EL (cell line): ENCODE measurements around the gene NDRG2.
A peak's percentile ranks its signal among the peaks of the same experiment; 100 is the strongest.
"Not testable (repeated sequence)": the region's sequence is repeated elsewhere in the genome, so short reads cannot be mapped to it uniquely, and the experiment has no call there.

Experiments used
- DNase-seq: peaks from one replicate; pipeline ENCODE4 v3.0.0-alpha.2; 2016

Gene NDRG2

GRCh38 chr14:21033133-21033698 lies 8.4 kb upstream of the NDRG2 start:
- DNase-seq = no peak

DNA sequence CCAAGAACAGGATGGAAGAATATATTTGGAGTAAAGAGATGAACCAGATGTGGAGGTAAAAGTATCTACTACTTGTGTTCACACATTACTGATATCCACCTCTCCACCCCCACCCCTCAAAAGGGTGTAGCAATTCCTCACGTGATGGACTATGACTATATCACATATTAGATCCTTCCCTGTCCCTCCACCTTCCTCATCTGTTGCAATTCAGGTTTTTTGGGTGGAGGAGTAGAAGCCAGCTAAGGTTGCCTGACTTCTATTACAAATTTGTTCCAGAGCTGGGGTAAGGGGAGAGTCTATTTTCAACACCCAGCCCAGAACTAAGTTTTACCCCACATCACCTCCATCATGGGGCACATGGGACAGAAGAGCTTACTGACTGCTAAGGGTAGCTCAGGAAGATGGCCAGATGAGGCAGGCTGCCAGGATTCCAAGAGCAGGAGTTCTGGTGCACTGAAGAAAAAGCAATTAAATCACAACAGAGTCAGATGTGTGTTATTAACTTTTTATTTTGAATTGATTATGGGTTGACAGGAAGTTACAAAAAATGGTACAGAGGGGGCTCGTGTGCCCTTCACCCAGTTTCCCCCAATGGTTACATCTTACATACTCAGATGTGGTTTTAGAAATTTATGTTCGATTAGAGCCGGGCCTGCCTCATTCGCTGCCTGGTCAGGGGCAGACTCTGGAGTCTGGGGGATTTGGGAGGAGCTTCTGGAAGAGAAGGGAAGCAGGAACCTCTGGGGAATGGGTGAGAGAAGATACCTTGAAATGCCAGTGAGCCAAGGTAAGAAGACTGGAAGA lies 7.7 kb upstream of the NDRG2 start:
- no peak for DNase-seq

DNA sequence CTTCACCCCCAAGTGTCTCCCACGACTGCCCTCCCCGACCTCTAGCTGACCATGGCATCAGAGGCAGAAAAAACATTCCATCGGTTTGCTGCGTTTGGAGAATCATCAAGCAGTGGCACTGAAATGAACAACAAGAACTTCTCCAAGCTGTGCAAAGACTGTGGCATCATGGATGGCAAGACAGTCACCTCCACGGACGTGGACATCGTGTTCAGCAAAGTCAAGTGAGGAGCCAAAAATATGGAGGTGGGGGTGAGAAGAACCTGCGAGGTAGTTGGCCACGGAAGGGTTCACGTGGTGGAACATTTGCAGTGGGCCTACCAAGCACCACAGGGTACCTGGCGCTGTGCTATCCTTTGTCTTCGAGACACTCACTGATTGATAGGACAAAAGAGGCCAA lies 5.7 kb upstream of the NDRG2 start:
- DNase-seq = no peak

- no peak for DNase-seq
These were observed 5.1 kb upstream of the NDRG2 start, which contains the start of gene TPPP2 for GRCh38 chr14:21029917-21030316. TPPP2 (plus strand) TSS chr14:21030217; CDS start chr14:21030582, 365 bp downstream.

GRCh38 chr14:21026988-21027315 lies 2.1 kb upstream of the NDRG2 start:
- no peak for DNase-seq

DNA sequence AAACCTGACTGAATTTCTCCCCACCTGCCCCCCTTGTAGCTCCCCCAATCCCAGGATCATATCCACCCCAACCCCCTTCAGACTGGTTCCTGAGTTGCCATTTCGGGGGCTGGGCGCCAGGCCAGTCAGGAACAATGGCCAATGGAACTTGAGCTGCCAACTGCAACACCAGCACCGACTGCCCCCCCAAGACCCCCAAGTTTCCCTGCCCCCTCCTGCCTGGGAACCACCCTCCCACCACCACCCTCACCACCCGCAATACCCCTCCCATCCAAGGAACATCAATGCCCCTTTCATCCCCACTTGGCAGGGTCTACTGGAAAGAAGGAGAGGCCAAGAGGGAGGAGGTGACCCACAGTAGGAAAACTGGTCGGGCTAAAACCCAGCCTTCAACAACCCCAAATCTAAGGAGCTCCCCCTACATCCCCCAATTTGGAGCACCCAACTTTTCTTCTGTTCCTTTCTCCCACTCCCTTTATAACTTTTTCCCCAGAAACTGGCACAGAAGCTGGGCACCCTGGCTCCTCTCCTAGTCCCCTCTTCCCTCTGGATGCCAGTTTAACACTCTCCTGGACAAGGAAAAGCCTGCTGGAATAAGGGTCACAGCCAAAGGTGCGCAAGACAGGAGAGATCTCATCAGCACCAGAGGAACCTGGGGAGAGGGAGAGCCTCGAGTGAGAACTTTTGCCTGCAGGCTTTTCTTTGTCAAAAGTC lies 1.6 kb upstream of the NDRG2 start:
- no peak for DNase-seq

- no peak for DNase-seq
These were observed 761 bp upstream of the NDRG2 start for GRCh38 chr14:21025371-21026273.

DNA sequence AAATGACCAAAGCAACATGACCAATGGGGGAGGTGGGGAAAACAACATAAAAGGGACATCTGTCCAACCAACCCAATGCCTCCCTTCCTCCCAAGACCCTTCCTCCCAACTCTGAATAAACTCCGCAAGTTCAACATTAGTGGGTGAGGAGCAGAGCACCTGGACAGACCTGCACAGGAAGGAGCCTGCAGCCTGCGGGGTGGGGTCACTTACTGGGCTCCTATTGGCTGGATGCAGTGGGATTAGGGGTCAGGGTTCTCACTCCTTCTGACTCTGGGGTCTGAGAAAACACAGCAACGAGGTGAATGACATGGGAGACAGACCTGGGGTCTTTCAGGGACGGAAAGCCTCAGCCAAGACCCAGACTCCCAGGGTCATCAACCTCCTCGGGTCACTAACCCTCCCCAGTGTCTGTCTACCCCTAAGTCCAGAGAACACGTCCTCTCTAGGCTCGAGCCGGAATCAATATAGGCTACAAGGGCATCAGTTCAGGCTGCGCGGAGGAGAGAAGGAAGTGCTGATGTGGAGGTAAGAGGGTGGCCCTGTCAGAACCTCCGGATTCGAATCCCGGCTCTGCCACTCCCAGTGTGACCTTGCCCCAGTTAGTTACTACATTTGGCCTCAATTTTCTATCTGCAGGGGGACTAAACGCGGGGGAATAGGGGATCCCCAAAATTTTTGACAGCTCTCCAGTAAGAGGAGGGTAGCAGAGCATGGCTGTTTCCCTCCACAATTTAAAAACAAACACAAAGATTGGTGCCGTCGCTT lies 860 bp downstream of the NDRG2 start:
- no peak for DNase-seq

DNA sequence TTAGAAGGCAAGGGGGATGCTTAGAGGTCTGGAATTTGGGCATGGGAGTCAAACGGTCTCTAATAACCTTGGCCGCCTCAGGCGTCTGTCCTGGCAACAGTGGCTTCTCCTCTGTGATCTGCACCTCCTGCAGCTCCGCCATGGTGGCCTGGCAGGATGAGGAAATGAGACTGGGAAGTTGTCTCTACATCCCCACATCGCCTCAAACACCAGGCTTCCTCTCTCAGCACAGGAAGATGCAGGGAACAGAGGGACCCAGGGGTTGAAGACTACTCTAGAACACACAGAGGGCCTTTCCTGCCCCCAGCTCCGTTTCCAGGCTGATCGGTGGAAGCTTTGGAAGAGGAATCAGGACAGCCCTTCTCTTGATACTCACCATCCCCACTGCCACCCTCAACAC lies 1.7 kb downstream of the NDRG2 start:
- no peak for DNase-seq

GRCh38 chr14:21022686-21023085 lies 2.2 kb downstream of the NDRG2 start:
- no peak for DNase-seq

GRCh38 chr14:21020977-21021545 lies 3.8 kb downstream of the NDRG2 start:
- DNase-seq = no peak

DNA sequence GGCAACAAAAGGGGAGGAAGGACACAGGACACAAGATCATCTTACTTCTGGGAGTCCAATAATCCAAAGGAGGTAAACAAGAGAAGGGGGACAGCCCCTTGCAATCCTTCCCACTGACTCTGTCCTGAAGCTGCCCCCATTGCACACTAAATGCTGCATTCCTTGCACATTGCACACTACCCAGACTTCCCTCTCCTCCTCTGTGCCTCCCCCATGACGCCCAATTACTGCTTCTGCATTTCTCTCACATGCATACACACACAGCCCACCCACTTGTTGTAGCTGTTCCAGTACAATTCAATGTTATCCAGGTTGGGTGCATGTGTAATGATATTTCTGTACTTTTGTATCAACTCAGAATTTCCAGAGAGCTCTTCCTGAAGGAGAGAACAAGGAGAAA lies 5.5 kb downstream of the NDRG2 start:
- no peak for DNase-seq

GRCh38 chr14:21018781-21019180 lies 6.1 kb downstream of the NDRG2 start:
- DNase-seq = no peak

- no peak for DNase-seq
These were observed 6.6 kb downstream of the NDRG2 start for GRCh38 chr14:21018286-21018685.

DNA sequence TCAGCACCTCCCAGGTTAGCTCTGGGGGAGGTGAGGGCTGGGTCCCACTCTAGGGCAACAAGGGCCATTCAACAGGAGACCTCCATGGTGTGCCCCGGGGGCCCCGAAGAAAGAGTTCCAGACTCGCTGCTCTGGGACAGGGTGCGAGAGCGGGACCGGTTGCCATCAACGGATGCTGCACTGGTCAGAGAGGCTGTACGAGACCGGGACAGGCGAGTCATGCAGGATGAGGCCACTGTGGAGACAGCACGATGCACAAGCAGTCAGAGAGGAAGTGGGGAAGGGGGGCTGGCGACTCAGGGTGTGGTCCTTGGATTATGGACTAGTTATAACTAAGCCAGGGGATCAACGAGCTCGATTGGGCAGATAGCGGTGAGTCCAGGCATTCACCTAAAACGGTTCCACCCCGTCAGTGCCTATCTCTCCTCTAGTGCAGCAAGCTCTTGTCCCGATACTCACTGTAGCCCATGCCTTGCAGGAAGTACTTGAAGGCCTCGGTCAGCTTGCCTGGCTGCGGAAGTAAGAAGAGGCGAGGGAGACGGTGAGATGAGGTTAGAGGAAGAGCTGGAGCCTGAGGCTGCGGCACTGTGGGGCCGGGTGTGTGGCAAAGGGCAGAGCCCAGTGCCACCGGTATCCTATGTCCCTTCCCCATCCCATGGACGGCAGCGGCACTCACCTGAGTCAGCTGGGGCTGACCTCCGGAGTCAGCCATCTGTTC lies 7.2 kb downstream of the NDRG2 start:
- no peak for DNase-seq

DNA sequence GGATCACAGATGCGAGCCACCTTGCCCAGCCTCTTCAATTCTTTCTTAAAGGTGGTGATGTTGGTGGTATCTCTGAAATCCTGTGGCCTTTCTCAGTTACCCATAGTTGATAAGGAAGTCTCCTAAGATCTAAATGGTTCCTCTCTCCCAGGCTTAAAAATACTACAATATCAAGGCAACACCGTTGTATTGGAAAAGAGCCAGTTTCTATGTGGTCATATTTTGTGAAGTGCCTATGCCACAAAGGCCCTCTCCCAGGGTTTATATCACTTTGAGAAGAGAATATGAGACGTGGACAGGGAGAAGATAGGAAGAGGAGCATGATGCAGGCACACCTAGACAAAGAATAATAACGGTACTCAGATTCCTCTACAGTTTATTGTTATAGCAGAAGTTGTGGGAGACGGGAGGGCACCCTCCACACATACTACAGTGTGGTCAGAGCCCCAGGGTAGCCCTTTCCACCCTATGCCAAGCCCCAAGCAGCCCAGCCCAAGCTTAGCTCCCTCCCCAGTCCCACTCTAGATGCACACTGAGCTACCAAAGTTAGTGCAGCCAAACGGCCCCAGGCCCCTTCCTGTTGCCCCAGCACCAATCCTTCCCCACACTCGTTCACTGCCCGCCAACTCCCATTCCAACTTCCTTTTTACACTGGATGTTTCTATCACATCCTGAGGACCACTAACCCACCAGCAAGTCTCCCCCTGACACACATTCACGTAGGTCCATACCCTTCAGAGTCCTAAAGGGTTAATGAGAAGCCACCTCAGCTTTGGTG lies 8.3 kb downstream of the NDRG2 start:
- DNase-seq = no peak

DNA sequence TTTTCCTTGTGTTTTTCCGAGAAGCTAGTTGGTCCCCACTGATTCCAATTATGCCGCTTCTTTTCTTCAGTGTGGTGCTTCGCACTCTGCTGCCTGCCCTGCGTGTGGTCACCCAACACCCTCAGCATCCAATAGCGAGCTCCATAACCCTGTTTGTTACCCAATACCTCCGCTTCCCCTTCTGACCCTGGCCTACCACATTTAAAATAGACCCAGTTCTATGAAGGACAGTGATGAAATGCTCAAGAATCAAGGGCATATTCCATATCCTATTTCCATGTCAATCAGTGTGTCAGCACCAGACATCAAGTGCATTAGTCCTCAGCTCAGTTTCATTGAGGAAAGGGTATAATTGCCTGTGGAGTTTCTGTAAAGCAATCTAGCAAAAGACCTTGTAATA lies 9.5 kb downstream of the NDRG2 start:
- no peak for DNase-seq

DNA sequence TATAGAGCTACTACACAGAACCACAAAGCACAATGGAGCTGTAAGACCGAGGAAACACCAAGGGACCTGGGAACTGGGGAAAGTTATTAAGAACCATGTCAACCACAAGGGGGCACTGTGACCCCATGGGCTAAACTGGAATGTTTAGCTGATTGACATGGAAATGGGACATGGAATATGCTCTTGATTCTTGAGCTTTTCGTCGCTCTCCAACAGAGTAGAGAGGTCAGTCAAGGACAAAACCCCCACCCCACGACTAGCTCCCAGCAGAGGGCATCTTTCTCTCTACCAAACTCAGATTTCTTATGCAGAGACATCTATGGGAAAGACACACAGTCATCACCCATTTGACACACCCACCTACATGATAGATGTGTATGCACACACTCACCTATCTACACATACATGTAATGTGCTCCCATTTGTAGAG lies 10.1 kb downstream of the NDRG2 start:
- DNase-seq = peak; percentile 81

DNA sequence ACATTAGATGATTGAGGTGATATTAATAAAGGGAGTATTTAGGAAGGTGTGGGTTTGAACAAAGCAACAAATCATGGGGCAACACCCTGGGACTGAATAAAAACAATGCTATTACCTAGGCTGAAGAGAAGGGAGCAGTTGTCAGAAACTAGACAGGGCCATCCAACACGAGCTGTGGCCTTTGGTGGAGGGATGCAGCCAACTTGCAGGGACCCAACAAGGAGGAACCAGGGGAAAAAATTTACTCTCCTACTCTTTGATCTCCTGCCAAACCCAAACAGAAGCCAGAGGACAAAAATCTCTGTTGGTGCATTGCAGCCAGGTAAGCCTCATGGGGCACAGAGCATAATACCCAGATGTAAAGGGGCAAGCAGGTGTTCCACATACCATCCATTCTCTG lies 13.7 kb downstream of the NDRG2 start:
- DNase-seq = no peak

DNA sequence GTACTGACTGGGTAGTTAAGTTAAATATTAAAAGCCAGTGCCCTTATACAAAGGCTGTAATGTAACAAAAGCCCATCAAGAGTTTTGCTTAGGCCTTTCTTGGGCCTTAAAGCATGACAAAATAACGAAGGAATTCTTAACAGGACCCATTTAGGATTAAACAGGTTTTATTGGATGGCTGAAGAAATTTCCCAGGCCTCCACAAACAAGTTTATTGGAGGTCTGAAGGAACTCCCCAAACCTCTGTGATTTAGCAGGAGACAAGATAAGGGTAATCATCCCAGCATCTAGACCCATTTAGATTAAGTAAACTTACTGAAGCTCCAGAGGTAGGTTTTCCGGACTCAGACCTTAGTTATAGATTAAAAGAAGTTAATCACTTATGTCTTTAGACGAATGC lies 15.1 kb downstream of the NDRG2 start:
- DNase-seq = not testable (repeated sequence)
